GM12892 (cell line): ENCODE data around the gene NUB1.

ENCODE experiments used
- POLR2A ChIP-seq: IDR thresholded peaks from 2 replicates; pipeline ENCODE4 v1.6.1; 2011; ENCODE audit warnings: low read depth, low read length, control low read depth
- POLR2AphosphoS5 ChIP-seq: IDR thresholded peaks from 2 replicates; pipeline ENCODE4 v1.6.1; 2011; ENCODE audit warnings: low read depth, low read length, control low read depth

DNA sequence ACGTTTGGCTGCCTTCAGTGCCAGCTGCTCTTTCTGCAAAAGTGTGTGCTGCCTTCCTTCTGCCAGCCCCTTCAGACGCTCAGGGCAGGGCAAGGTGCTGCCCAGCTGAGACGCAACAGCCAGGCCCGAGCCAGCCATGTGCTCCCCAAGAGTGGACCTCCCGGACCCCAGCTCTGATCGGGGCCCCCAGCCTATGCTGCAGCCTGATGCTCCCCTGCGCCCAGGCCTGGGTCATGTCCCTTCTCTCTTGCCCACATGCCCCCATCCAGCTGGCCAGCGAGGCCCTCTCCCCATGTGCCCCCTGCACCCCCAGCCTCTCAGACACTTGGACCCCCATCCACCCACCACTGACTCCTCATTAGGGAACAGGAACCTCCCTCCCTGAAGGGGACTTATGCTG is 50.4 kb downstream of the NUB1 start:
- TF ChIP-seq POLR2A (no peak), POLR2AphosphoS5 (no peak)
